Endodermal cell (in vitro differentiated cells): ENCODE data around the gene SEPTIN2. TPM values are rescaled to one million over a fixed set of nuclear protein-coding genes. Genes with fewer than 3 reads are reported as not detected.

Source experiments
- DNase-seq: peaks from one replicate; pipeline ENCODE4 v3.0.0-alpha.2; 2017
- H3K27ac ChIP-seq: 2 replicates; pipeline ENCODE4 v1.5.1; 2013; ENCODE audit warnings: mild to moderate bottlenecking, low read depth, low read length, moderate library complexity
- H3K27me3 ChIP-seq: 2 replicates; pipeline ENCODE4 v1.6.1; 2013; ENCODE audit warnings: mild to moderate bottlenecking, low read length, moderate library complexity; ENCODE audit not compliant: insufficient read depth, control insufficient read depth, poor library complexity, severe bottlenecking
- H3K36me3 ChIP-seq: 2 replicates; pipeline ENCODE4 v1.7.0; 2013; ENCODE audit warnings: mild to moderate bottlenecking, low read length, moderate library complexity; ENCODE audit not compliant: control insufficient read depth, insufficient read depth
- H3K4me1 ChIP-seq: one replicate; pipeline ENCODE4 v1.7.0; 2013; ENCODE audit warnings: low read length; ENCODE audit not compliant: control insufficient read depth, insufficient read depth
- H3K4me3 ChIP-seq: 2 replicates; pipeline ENCODE4 v1.5.1; 2013; ENCODE audit warnings: mild to moderate bottlenecking, low read length, moderate library complexity
- H3K9ac ChIP-seq: 2 replicates; pipeline ENCODE4 v1.6.1; 2013; ENCODE audit warnings: mild to moderate bottlenecking, low read length, moderate library complexity; ENCODE audit not compliant: poor library complexity, severe bottlenecking; ENCODE audit errors: extremely low read depth
- H3K9me3 ChIP-seq: 2 replicates; pipeline ENCODE4 v1.6.1; 2013; ENCODE audit warnings: mild to moderate bottlenecking, low read length, moderate library complexity; ENCODE audit not compliant: control insufficient read depth
- H3K27ac Mint-ChIP-seq: 2 replicates; pipeline ENCODE4 v1.8.0; 2020; ENCODE audit warnings: mixed read lengths
- H3K27me3 Mint-ChIP-seq: 2 replicates; pipeline ENCODE4 v1.8.0; 2021; ENCODE audit warnings: mild to moderate bottlenecking, mixed read lengths; ENCODE audit not compliant: insufficient read depth
- H3K36me3 Mint-ChIP-seq: 2 replicates; pipeline ENCODE4 v1.8.0; 2020; ENCODE audit warnings: low read depth, mixed read lengths
- H3K4me1 Mint-ChIP-seq: 2 replicates; pipeline ENCODE4 v1.8.0; 2020; ENCODE audit warnings: mixed read lengths
- H3K4me3 Mint-ChIP-seq: 2 replicates; pipeline ENCODE4 v1.8.0; 2020; ENCODE audit warnings: mild to moderate bottlenecking, moderate library complexity, mixed read lengths
- H3K9me3 Mint-ChIP-seq: 2 replicates; pipeline ENCODE4 v1.8.0; 2020; ENCODE audit warnings: mild to moderate bottlenecking, mixed read lengths
- WGBS, 2 experiments: methylation state at CpG; one replicate each; pipeline versions ENCODE4 v1.1.5 to v1.1.7; 2013; ENCODE audit warnings: missing lambda C conversion rate in 2 of 2, mixed read lengths in 1 of 2; ENCODE audit not compliant: insufficient coverage in 1 of 2, insufficient read length in 1 of 2; 5-methylcytosine and 5-hydroxymethylcytosine counted together
- total RNA-seq, 2 donors: library from RNA; stranded (reverse); fragmentation: NEBNext Ultra II Directional in 1 of 2; extraction: Animal tissue kit (Norgen Biotek cat#: 25700) in 1 of 2; gene quantifications; 2 replicates in 1 of 2; 3 replicates in 1 of 2; pipeline ENCODE4 v1.2.1, GENCODE V29; 2021
- TF ChIP-seq, protein P1 (sequence below): fragments of 200-600 bp; sonication (generic); conservative IDR thresholded peaks from 2 replicates; pipeline ENCODE4 v1.5.0; 2021; ENCODE audit warnings: antibody characterized with exemption, mild to moderate bottlenecking

SEPTIN2 gene
- total RNA-seq, 2 donors from 2014 or later = 365 to 380 TPM

- H3K4me3 ChIP-seq = no peak overlapping the region
- Mint-ChIP-seq H3K36me3 (peaks cover 4% of the 10 kb centered on the region), H3K4me3 (no peak overlapping the region), H3K27ac (no peak overlapping the region), H3K9me3 (no peaks in the 10 kb centered on the region), H3K27me3 (no peaks in the 10 kb centered on the region), H3K4me1 (peaks cover 9% of the 10 kb centered on the region)
- H3K9me3 ChIP-seq = no peaks in the 10 kb centered on the region
- no peaks in the 10 kb centered on the region for H3K27me3 ChIP-seq
- WGBS, 2 experiments = 96 to 100% methylated on average over 1 to 2 of the region's 2 CpGs
- TF ChIP-seq, protein P1, sequence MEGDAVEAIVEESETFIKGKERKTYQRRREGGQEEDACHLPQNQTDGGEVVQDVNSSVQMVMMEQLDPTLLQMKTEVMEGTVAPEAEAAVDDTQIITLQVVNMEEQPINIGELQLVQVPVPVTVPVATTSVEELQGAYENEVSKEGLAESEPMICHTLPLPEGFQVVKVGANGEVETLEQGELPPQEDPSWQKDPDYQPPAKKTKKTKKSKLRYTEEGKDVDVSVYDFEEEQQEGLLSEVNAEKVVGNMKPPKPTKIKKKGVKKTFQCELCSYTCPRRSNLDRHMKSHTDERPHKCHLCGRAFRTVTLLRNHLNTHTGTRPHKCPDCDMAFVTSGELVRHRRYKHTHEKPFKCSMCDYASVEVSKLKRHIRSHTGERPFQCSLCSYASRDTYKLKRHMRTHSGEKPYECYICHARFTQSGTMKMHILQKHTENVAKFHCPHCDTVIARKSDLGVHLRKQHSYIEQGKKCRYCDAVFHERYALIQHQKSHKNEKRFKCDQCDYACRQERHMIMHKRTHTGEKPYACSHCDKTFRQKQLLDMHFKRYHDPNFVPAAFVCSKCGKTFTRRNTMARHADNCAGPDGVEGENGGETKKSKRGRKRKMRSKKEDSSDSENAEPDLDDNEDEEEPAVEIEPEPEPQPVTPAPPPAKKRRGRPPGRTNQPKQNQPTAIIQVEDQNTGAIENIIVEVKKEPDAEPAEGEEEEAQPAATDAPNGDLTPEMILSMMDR = no peak
- no peaks in the 10 kb centered on the region for H3K4me1 ChIP-seq
- H3K9ac ChIP-seq = no peak overlapping the region
- peaks cover 16% of the 10 kb centered on the region for H3K36me3 ChIP-seq
- no peak overlapping the region for H3K27ac ChIP-seq
- no peak for DNase-seq
These were observed 49.1 kb downstream of the SEPTIN2 start for GRCh38 chr2:241364781-241365180.

DNA sequence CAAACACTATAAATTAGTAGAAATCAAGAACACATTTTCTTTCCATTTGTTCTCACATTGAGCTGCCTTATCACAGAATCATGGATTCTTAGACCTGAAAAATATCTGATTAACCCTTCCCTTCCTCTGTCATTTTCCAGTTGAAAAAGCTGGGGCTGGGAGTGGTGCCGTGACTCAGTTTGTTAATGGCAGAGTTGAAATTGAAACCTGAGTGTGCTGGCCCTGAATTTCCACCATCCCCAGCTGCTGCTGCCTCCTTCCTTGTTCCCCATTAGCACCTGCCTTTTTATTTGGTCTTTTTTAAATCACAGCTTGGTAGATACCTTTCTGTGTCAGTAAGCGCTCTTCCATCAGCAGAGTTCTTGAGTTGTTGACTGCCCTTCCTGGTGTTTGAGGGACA, 51.0 kb downstream of the SEPTIN2 start:
- H3K36me3 ChIP-seq = peaks cover 16% of the 10 kb centered on the region
- 88 to 92% methylated on average over 2 of the region's 2 CpGs for WGBS, 2 experiments
- H3K27me3 ChIP-seq = no peaks in the 10 kb centered on the region
- H3K4me1 ChIP-seq = no peaks in the 10 kb centered on the region
- H3K27ac Mint-ChIP-seq = no peak overlapping the region
- DNase-seq = no peak
- no peaks in the 10 kb centered on the region for H3K27me3 Mint-ChIP-seq
- H3K36me3 Mint-ChIP-seq = peaks cover 4% of the 10 kb centered on the region
- H3K9me3 Mint-ChIP-seq = no peaks in the 10 kb centered on the region
- H3K27ac ChIP-seq = no peak overlapping the region
- TF ChIP-seq, protein P1 = no peak
- H3K9me3 ChIP-seq = no peaks in the 10 kb centered on the region
- H3K9ac ChIP-seq = no peak overlapping the region
- H3K4me3 Mint-ChIP-seq = no peak overlapping the region
- H3K4me1 Mint-ChIP-seq = no peaks in the 10 kb centered on the region
- H3K4me3 ChIP-seq = no peak overlapping the region

DNA sequence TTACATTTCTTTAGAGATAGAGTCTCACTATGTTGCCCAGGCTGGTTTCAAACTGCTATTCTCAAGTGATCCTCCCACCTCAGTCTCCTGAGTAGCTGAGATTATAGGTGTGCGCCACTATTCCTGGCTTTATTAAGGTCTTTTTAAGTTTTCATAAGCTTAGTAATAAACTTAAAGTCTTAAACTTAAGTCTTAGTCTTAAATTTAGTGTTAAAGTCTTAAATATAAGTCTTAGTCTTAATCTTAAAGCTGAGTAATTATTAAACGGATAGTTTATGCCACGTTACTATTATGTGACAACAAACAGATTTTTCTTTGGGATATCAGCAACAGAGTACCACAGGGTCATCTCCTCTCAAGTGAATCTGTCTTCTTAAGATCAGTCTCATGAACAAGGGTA, 52.9 kb downstream of the SEPTIN2 start:
- Mint-ChIP-seq H3K9me3 (no peaks in the 10 kb centered on the region), H3K4me1 (no peaks in the 10 kb centered on the region), H3K4me3 (no peak overlapping the region), H3K36me3 (peaks cover 6% of the 10 kb centered on the region), H3K27ac (no peak overlapping the region), H3K27me3 (no peaks in the 10 kb centered on the region)
- no peak for DNase-seq
- no peaks in the 10 kb centered on the region for H3K27me3 ChIP-seq
- TF ChIP-seq, protein P1 = no peak
- no peak overlapping the region for H3K4me3 ChIP-seq
- peaks cover 20% of the 10 kb centered on the region for H3K36me3 ChIP-seq
- H3K9ac ChIP-seq = no peak overlapping the region
- H3K4me1 ChIP-seq = no peaks in the 10 kb centered on the region
- 92 to 100% methylated on average over 2 to 3 of the region's 3 CpGs for WGBS, 2 experiments
- H3K27ac ChIP-seq = no peak overlapping the region
- no peaks in the 10 kb centered on the region for H3K9me3 ChIP-seq
